Activated CD4-positive, alpha-beta memory T cell treated with anti-CD3 and anti-CD28 coated beads, Interleukin-2, amount 10 ng/mL, durations not matched to agents 7 days and 5 days (primary cell): ENCODE measurements around the gene FGFRL1. TPM values are rescaled to one million over a fixed set of nuclear protein-coding genes. Genes with fewer than 3 reads are reported as not detected.
A peak's percentile ranks its signal among the peaks of the same experiment; 100 is the strongest.

Source experiments
- CTCF ChIA-PET: fragments of 350-600 bp; sonication (Branson Sonifier 250); formaldehyde crosslinking; loops from one replicate; lab custom pipeline; 2021; ENCODE audit warnings: antibody characterized with exemption, inconsistent platforms; lab: Charles Lee
- POLR2A ChIA-PET: fragments of 350-600 bp; sonication (Branson Sonifier 250); formaldehyde crosslinking; loops from one replicate; lab custom pipeline; 2021; ENCODE audit warnings: antibody characterized with exemption; lab: Charles Lee
- DNase-seq: peaks from one replicate; pipeline ENCODE4 v3.0.0-alpha.2; 2020
- H3K27ac Mint-ChIP-seq: one replicate; pipeline ENCODE4 v1.8.0; 2021; ENCODE audit warnings: mild to moderate bottlenecking, mixed read lengths
- H3K27me3 Mint-ChIP-seq: one replicate; pipeline ENCODE4 v1.8.0; 2021; ENCODE audit warnings: mixed read lengths
- H3K36me3 Mint-ChIP-seq: one replicate; pipeline ENCODE4 v1.8.0; 2021; ENCODE audit warnings: low read depth, mixed read lengths
- H3K4me1 Mint-ChIP-seq: one replicate; pipeline ENCODE4 v1.8.0; 2021; ENCODE audit warnings: mixed read lengths
- H3K4me3 Mint-ChIP-seq: one replicate; pipeline ENCODE4 v1.8.0; 2021; ENCODE audit warnings: mild to moderate bottlenecking, mixed read lengths
- H3K9me3 Mint-ChIP-seq: one replicate; pipeline ENCODE4 v1.8.0; 2021; ENCODE audit warnings: mixed read lengths
- total RNA-seq, 2 experiments: library from RNA; stranded (reverse); gene quantifications; one replicate each; pipeline ENCODE4 v1.2.3, GENCODE V29; 2021

Gene FGFRL1, protein sequence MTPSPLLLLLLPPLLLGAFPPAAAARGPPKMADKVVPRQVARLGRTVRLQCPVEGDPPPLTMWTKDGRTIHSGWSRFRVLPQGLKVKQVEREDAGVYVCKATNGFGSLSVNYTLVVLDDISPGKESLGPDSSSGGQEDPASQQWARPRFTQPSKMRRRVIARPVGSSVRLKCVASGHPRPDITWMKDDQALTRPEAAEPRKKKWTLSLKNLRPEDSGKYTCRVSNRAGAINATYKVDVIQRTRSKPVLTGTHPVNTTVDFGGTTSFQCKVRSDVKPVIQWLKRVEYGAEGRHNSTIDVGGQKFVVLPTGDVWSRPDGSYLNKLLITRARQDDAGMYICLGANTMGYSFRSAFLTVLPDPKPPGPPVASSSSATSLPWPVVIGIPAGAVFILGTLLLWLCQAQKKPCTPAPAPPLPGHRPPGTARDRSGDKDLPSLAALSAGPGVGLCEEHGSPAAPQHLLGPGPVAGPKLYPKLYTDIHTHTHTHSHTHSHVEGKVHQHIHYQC
- 1 to 10 TPM; 7.1 to 8.9 TPM for total RNA-seq

GRCh38 chr4:1011022-1011665 lies at the start of gene FGFRL1:
TSS of gene FGFRL1 (plus strand) at chr4:1011626. CDS start at chr4:1012486, 860 bp downstream.
- Mint-ChIP-seq H3K27me3 (peaks cover 27% of the 10 kb centered on the region), H3K36me3 (no peaks in the 10 kb centered on the region), H3K27ac (peak within 1 kb of the TSS; percentile 82), H3K9me3 (no peaks in the 10 kb centered on the region), H3K4me3 (peak within 1 kb of the TSS; percentile 76), H3K4me1 (peaks cover 13% of the 10 kb centered on the region)
- DNase-seq = peak; percentile 93
- CTCF ChIA-PET = interaction anchor here (1.3 kb wide), 1 partner anchor 268 kb away, joined by 3 read pairs; no protein-coding TSS in a partner anchor
- POLR2A ChIA-PET = interaction anchor here (0.9 to 2.0 kb wide), 10 partner anchors 20 to 887 kb away, joined by 3 to 11 read pairs (median 4); partner anchors contain the start of genes CTBP1, GAK, IDUA and TMEM175

- CTCF ChIA-PET = no interaction called here
- Mint-ChIP-seq H3K4me1 (no peaks in the 10 kb centered on the region), H3K9me3 (no peaks in the 10 kb centered on the region), H3K4me3 (no peak overlapping the region), H3K27ac (no peak overlapping the region), H3K36me3 (no peaks in the 10 kb centered on the region), H3K27me3 (no peaks in the 10 kb centered on the region)
- DNase-seq = no peak
- POLR2A ChIA-PET = interaction anchor here (1.0 to 1.3 kb wide), 4 partner anchors 11 to 32 kb away, joined by 3 to 4 read pairs (median 4); partner anchors contain the start of genes DGKQ, GAK and TMEM175
These were observed 48.9 kb upstream of the FGFRL1 start for GRCh38 chr4:962231-963208.

- Mint-ChIP-seq H3K9me3 (no peaks in the 10 kb centered on the region), H3K27me3 (no peaks in the 10 kb centered on the region), H3K4me1 (no peaks in the 10 kb centered on the region), H3K27ac (no peak overlapping the region), H3K4me3 (no peak overlapping the region), H3K36me3 (no peaks in the 10 kb centered on the region)
- DNase-seq = no peak
- ChIA-PET POLR2A (interaction anchor here (1.1 to 1.3 kb wide), 3 partner anchors 10 to 33 kb away, joined by 3 to 4 read pairs (median 4); partner anchors contain the start of genes DGKQ, GAK and TMEM175), CTCF (no interaction called here)
These were observed 47.9 kb upstream of the FGFRL1 start for GRCh38 chr4:963276-964225.

DNA sequence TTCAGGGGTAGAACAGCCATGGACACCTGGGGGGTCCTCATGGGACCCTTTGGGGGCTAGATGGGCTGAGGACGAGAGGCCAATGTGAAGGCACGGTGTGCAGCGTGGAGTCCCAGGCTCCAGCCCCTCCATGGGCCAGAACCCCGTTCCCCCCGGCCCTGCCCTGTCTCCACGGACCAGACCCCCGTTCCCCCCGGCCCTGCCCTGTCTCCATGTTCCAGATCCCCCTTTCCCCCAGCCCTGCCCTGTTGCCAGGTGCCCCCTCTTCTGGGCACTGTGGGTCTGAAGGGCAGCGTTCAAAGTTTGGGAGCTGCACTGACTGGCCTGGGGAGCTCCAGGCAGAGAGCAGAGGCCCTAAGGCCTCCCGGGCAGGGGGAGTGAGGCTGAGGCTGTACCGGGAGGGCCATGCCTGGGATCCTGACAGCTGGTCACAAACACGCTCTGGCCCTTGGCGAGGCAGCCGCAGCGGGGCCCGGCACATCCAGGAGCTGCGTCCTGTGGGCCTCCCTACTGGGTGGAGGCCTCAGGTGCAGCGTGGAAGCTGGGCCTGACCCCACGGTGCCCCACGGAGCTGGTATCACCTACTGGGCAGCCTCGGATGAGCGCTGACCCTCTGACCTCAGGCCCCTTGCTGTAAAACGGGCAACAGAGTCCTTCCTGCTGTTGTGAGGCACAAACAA lies 46.9 kb upstream of the FGFRL1 start:
- H3K4me1 Mint-ChIP-seq = no peaks in the 10 kb centered on the region
- no peak overlapping the region for H3K27ac Mint-ChIP-seq
- H3K9me3 Mint-ChIP-seq = no peaks in the 10 kb centered on the region
- POLR2A ChIA-PET = no interaction called here
- CTCF ChIA-PET = no interaction called here
- no peaks in the 10 kb centered on the region for H3K27me3 Mint-ChIP-seq
- H3K4me3 Mint-ChIP-seq = no peak overlapping the region
- H3K36me3 Mint-ChIP-seq = no peaks in the 10 kb centered on the region
- no peak for DNase-seq

- no peak overlapping the region for H3K4me3 Mint-ChIP-seq
- CTCF ChIA-PET = no interaction called here
- H3K4me1 Mint-ChIP-seq = no peaks in the 10 kb centered on the region
- H3K27ac Mint-ChIP-seq = no peak overlapping the region
- H3K9me3 Mint-ChIP-seq = no peaks in the 10 kb centered on the region
- no peak for DNase-seq
- H3K36me3 Mint-ChIP-seq = no peaks in the 10 kb centered on the region
- H3K27me3 Mint-ChIP-seq = no peaks in the 10 kb centered on the region
- POLR2A ChIA-PET = no interaction called here
These were observed 46.2 kb upstream of the FGFRL1 start for GRCh38 chr4:965048-965765.

- DNase-seq = no peak
- H3K27ac Mint-ChIP-seq = no peak overlapping the region
- H3K9me3 Mint-ChIP-seq = no peaks in the 10 kb centered on the region
- H3K36me3 Mint-ChIP-seq = no peaks in the 10 kb centered on the region
- ChIA-PET POLR2A (no interaction called here), CTCF (no interaction called here)
- H3K4me3 Mint-ChIP-seq = no peak overlapping the region
- no peaks in the 10 kb centered on the region for H3K27me3 Mint-ChIP-seq
- peaks cover 5% of the 10 kb centered on the region for H3K4me1 Mint-ChIP-seq
These were observed 45.7 kb upstream of the FGFRL1 start for GRCh38 chr4:965766-966134.

- CTCF ChIA-PET = no interaction called here
- H3K4me1 Mint-ChIP-seq = peaks cover 6% of the 10 kb centered on the region
- H3K27me3 Mint-ChIP-seq = no peaks in the 10 kb centered on the region
- POLR2A ChIA-PET = no interaction called here
- DNase-seq = no peak
- no peaks in the 10 kb centered on the region for H3K9me3 Mint-ChIP-seq
- H3K36me3 Mint-ChIP-seq = no peaks in the 10 kb centered on the region
- H3K27ac Mint-ChIP-seq = no peak overlapping the region
- no peak overlapping the region for H3K4me3 Mint-ChIP-seq
These were observed 44.9 kb upstream of the FGFRL1 start for GRCh38 chr4:966266-967112.

DNA sequence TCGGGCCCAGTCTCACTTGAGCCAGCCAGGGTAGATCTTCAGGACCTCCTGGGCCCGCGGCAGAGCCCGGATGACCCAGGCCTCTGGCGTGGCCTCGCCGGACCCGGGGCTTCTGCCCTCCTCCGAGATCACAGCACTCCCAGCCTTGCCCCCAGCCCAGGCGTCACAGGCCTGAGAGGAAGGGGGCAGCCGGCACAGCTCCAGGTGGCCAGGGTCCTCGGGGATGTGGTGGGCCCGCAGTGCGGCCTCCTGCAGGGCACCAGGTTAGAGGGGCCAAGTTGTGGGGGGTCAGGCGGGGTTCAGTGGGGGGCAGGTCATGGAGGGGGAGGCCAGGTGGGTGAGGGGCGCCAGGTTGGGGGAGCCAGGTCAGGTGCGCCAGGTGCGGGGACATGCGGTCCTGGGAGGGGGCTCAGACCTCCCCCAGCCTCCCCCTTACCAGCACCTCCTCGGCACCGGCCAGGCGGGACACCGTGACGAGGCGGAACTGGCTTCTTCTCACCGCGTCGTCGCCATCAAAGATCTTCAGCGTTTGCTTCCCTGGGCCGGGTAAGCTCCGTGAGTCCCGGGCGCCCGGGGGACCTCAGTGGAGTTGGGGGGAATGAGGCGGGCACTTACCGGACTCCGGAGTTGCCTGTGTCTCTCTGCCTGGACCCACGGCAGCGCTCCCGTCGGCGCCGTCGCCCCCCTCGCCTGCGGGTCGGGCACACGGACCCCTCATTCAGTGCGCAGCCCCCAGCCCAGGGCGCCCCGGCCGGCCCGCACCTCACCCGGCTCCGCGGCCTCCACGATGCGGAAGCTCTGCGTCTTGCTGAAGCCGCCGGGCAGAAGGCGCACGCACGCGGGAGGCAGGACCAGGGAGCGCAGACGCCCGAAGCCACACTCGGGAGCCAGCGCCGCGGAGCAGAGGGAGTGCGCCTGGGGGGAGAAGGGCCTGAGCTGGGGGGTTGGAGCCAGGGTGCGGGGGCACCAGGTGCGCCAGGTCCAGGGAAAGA lies 44.0 kb upstream of the FGFRL1 start:
- Mint-ChIP-seq H3K27me3 (no peaks in the 10 kb centered on the region), H3K4me3 (no peak overlapping the region), H3K4me1 (peaks cover 6% of the 10 kb centered on the region), H3K36me3 (no peaks in the 10 kb centered on the region), H3K9me3 (no peaks in the 10 kb centered on the region), H3K27ac (no peak overlapping the region)
- POLR2A ChIA-PET = no interaction called here
- DNase-seq = no peak
- CTCF ChIA-PET = no interaction called here

- peaks cover 6% of the 10 kb centered on the region for H3K4me1 Mint-ChIP-seq
- no peak overlapping the region for H3K27ac Mint-ChIP-seq
- H3K36me3 Mint-ChIP-seq = no peaks in the 10 kb centered on the region
- DNase-seq = no peak
- no peaks in the 10 kb centered on the region for H3K27me3 Mint-ChIP-seq
- ChIA-PET POLR2A (no interaction called here), CTCF (no interaction called here)
- H3K9me3 Mint-ChIP-seq = no peaks in the 10 kb centered on the region
- H3K4me3 Mint-ChIP-seq = no peak overlapping the region
These were observed 43.2 kb upstream of the FGFRL1 start for GRCh38 chr4:968221-968620.
